ENCODE measurements around the gene BCR. TPM values are rescaled to one million over a fixed set of nuclear protein-coding genes. Genes with fewer than 3 reads are reported as not detected.

BCR gene
- total RNA-seq, 1 donor from 2014 or later: 118 TPM

DNA sequence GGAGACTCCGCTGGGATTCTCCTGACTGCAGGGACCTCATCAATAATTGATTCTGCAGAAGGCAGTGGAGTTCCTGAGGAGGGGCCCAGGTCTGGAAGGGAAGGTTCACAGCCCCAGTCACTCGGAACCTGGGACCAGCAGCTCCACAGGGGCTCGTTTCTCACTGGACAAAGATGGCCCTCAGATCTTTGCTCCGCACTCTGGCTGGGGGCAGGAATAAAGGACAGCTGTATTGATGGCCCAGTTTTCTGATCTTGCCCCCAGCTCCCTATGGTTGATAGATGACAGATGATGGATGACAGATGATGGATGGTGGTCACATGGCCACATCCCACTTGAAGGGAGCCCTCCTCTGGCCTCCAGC is 11.3 kb upstream of the BCR start:
- Histone ChIP-seq H3K27me3 (ENCODE audit: control insufficient read depth, insufficient read depth, low read length) (no peaks in the 10 kb centered on the region), H3K36me3 (ENCODE audit: control insufficient read depth, insufficient read depth, low read length) (no peaks in the 10 kb centered on the region), H3K4me3 (ENCODE audit: low read depth, low read length) (no peak overlapping the region)
- TF ChIP-seq, protein P1, sequence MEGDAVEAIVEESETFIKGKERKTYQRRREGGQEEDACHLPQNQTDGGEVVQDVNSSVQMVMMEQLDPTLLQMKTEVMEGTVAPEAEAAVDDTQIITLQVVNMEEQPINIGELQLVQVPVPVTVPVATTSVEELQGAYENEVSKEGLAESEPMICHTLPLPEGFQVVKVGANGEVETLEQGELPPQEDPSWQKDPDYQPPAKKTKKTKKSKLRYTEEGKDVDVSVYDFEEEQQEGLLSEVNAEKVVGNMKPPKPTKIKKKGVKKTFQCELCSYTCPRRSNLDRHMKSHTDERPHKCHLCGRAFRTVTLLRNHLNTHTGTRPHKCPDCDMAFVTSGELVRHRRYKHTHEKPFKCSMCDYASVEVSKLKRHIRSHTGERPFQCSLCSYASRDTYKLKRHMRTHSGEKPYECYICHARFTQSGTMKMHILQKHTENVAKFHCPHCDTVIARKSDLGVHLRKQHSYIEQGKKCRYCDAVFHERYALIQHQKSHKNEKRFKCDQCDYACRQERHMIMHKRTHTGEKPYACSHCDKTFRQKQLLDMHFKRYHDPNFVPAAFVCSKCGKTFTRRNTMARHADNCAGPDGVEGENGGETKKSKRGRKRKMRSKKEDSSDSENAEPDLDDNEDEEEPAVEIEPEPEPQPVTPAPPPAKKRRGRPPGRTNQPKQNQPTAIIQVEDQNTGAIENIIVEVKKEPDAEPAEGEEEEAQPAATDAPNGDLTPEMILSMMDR (IDR thresholded peaks at IDR 0.05; ENCODE audit: insufficient read depth, low read length, severe bottlenecking): no peak
- DNase-seq (ENCODE audit: low read depth) (no peak), FAIRE-seq (no peak)

DNA sequence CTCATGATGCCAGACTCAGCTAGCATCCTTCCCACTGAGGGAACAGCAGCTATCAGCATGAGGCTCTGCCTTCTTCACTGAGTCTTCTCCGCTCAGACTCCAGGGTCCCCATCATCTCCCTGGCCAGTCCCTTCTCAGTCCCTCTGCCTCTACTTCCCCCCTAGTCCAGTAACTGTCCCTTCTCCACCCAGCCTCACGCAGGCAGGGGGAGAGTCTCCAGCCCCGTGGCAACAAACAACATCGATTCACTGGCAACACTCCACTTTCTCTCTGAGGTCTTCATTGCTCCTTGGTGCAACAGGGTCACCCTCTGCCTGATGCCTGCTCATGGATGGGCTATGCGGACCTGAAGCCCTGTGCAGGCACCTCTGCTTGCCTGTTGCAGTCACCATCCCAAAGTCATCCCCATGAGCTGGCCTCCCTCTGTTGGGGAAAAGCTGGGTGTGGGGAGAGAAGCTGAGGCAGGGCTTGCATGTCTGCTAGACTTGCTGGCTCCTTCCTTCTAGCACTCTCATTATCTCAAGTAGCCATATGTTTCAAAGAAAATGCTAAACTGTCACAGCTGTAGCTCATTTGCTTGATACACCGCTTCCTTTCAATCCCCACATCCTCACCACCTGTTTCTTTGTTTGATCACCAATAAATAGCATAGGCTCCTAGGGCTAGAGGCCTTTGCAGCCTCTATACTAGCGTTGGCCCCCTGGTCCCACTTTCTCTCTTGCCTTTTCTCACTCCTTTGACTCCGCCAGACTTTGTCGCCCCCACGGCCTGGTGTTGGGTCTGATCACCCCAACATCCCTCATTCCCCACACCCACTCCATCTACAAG is 4.3 kb upstream of the BCR start:
- no peak for DNase-seq (ENCODE audit: low read depth)
- no peak for FAIRE-seq
- Histone ChIP-seq H3K27me3 (ENCODE audit: control insufficient read depth, insufficient read depth, low read length) (no peaks in the 10 kb centered on the region), H3K36me3 (ENCODE audit: control insufficient read depth, insufficient read depth, low read length) (no peaks in the 10 kb centered on the region), H3K4me3 (ENCODE audit: low read depth, low read length) (no peak overlapping the region)
- TF ChIP-seq, protein P1 (IDR thresholded peaks at IDR 0.05; ENCODE audit: insufficient read depth, low read length, severe bottlenecking): no peak

DNA sequence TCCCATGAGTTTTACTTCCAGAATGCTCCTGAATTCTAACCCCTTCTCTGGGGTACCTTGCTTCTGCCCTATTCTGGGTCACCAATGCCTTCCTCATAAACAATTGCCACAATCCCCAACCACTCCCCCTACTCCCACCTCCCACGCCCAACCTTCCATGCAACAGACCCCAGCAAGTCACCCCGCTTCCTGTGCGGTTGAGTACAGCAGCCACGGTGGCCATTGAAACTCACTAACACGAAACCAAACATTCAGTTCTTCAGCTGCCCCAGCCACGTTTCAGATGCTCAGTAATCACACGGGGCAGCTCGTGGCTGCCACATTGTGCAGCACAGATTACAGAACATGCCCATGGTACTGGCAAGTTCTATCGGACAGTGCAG is 3.7 kb upstream of the BCR start:
- FAIRE-seq: no peak
- TF ChIP-seq, protein P1 (IDR thresholded peaks at IDR 0.05; ENCODE audit: insufficient read depth, low read length, severe bottlenecking): no peak
- Histone ChIP-seq H3K4me3 (ENCODE audit: low read depth, low read length) (no peak overlapping the region), H3K36me3 (ENCODE audit: control insufficient read depth, insufficient read depth, low read length) (no peaks in the 10 kb centered on the region), H3K27me3 (ENCODE audit: control insufficient read depth, insufficient read depth, low read length) (no peaks in the 10 kb centered on the region)
- DNase-seq (ENCODE audit: low read depth): no peak

DNA sequence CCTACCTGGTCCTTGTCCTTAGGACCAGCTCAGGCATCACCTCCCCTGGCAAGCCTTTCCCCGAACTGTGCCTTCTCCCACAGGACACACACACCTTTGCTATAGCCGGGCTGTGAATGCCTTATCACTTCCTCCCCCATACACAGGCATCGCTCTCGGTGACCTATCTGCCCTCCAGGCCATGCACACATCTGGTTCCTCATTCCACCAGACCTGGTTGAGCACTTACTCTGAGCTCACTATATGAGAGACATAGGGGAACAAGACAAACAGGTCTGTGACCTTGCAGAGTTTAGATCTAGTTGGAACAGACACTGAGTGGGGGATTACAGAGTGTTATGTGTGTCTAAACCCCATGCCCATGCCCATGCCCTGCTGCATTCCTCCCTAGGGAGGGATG is 3.1 kb upstream of the BCR start:
- FAIRE-seq (no peak), DNase-seq (ENCODE audit: low read depth) (no peak)
- Histone ChIP-seq H3K4me3 (ENCODE audit: low read depth, low read length) (no peak overlapping the region), H3K27me3 (ENCODE audit: control insufficient read depth, insufficient read depth, low read length) (no peaks in the 10 kb centered on the region), H3K36me3 (ENCODE audit: control insufficient read depth, insufficient read depth, low read length) (peaks cover 2% of the 10 kb centered on the region)
- TF ChIP-seq, protein P1 (IDR thresholded peaks at IDR 0.05; ENCODE audit: insufficient read depth, low read length, severe bottlenecking): no peak

DNA sequence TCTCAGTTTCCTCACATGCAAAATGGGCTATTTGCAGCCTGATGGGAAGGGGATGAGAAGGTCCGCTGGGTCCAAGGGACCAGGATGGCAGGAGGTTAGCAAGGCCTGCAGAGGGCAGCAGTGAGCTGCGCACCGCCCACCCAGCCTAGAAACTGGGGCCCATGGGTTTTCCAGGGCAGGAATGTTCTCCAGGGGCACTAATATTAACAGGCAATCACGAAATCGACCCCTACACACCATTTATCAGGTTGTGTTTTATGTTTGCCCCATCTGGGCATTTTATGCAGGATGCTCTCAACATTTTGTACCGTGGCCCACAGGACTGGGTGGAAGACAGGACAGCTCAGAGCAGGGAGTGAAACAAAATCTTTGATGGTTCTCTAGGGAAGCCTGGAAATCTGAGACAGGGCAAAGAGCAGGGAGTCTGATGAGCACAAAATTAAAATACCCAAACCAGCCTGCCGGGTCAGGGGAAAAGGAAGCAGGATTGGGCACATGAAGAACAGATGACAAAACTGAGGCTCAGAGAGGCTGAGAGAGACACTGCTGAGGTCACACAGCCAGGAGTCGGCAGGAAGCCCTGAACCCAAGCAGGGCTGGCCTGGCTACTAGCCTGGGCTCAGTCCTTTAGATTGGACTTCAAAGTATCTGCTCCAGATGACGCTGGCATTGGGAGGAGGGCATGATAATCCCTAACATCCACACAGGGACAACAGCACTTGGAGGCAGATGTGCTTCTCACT is 1.6 kb upstream of the BCR start:
- FAIRE-seq: no peak
- TF ChIP-seq, protein P1 (IDR thresholded peaks at IDR 0.05; ENCODE audit: insufficient read depth, low read length, severe bottlenecking): peak; percentile 98

More for the DNA sequence above, 1.6 kb upstream of the BCR start:
- Histone ChIP-seq H3K36me3 (ENCODE audit: control insufficient read depth, insufficient read depth, low read length) (peaks cover 2% of the 10 kb centered on the region), H3K27me3 (ENCODE audit: control insufficient read depth, insufficient read depth, low read length) (no peaks in the 10 kb centered on the region), H3K4me3 (ENCODE audit: low read depth, low read length) (no peak overlapping the region)
- DNase-seq (ENCODE audit: low read depth): peak; percentile 38
